Activated naive CD8-positive, alpha-beta T cell treated with anti-CD3 and anti-CD28 coated beads, Interleukin-2, amount 50 U/mL, for 24 hours (primary cell): ENCODE results near the gene MS4A5.

Experiments used
- ATAC-seq: fragments of 150-1000 bp; cut with Tn5 transposase; one replicate; pipeline ENCODE4 v1.10.0; 2021
- DNase-seq: peaks from one replicate; pipeline ENCODE4 v3.0.0; 2021
- H3K27ac Mint-ChIP-seq: one replicate; pipeline ENCODE4 v1.8.0; 2021; ENCODE audit warnings: mild to moderate bottlenecking, mixed read lengths
- H3K27me3 Mint-ChIP-seq: one replicate; pipeline ENCODE4 v1.8.0; 2021; ENCODE audit warnings: mixed read lengths
- H3K36me3 Mint-ChIP-seq: one replicate; pipeline ENCODE4 v1.8.0; 2021; ENCODE audit warnings: low read depth, mixed read lengths
- H3K4me1 Mint-ChIP-seq: one replicate; pipeline ENCODE4 v1.8.0; 2021; ENCODE audit warnings: mixed read lengths
- H3K4me3 Mint-ChIP-seq: one replicate; pipeline ENCODE4 v1.8.0; 2021; ENCODE audit warnings: mild to moderate bottlenecking, moderate library complexity, mixed read lengths
- H3K9me3 Mint-ChIP-seq: one replicate; pipeline ENCODE4 v1.8.0; 2021; ENCODE audit warnings: mixed read lengths

The MS4A5 gene

GRCh38 chr11:60429272-60429671 is at the start of gene MS4A5:
MS4A5 (plus strand) TSS chr11:60429572; CDS start chr11:60429675, 103 bp downstream.
- Mint-ChIP-seq H3K27me3 (no peaks in the 10 kb centered on the region), H3K9me3 (no peaks in the 10 kb centered on the region), H3K36me3 (no peaks in the 10 kb centered on the region), H3K4me3 (no peak within 1 kb of the TSS), H3K4me1 (no peaks in the 10 kb centered on the region), H3K27ac (no peak within 1 kb of the TSS)
- no peak for DNase-seq
- no peak for ATAC-seq

GRCh38 chr11:60389279-60389910 is 40.0 kb upstream of the MS4A5 start:
- Mint-ChIP-seq H3K36me3 (no peaks in the 10 kb centered on the region), H3K27ac (peak overlapping the region; percentile 32), H3K9me3 (no peaks in the 10 kb centered on the region), H3K27me3 (peaks cover 2% of the 10 kb centered on the region), H3K4me3 (no peak overlapping the region), H3K4me1 (peaks cover 10% of the 10 kb centered on the region)
- DNase-seq, result no peak
- ATAC-seq, result no peak

- ATAC-seq (no peak), DNase-seq (no peak)
- Mint-ChIP-seq H3K27me3 (peaks cover 2% of the 10 kb centered on the region), H3K4me3 (no peak overlapping the region), H3K4me1 (peaks cover 10% of the 10 kb centered on the region), H3K36me3 (no peaks in the 10 kb centered on the region), H3K9me3 (no peaks in the 10 kb centered on the region), H3K27ac (no peak overlapping the region)
These were observed 39.0 kb upstream of the MS4A5 start for GRCh38 chr11:60390419-60390818.

GRCh38 chr11:60392361-60392760 is 37.0 kb upstream of the MS4A5 start:
- H3K4me3 Mint-ChIP-seq, result no peak overlapping the region
- H3K27ac Mint-ChIP-seq, result no peak overlapping the region
- H3K36me3 Mint-ChIP-seq, result no peaks in the 10 kb centered on the region
- peaks cover 19% of the 10 kb centered on the region for H3K4me1 Mint-ChIP-seq
- H3K27me3 Mint-ChIP-seq, result no peaks in the 10 kb centered on the region
- DNase-seq (no peak), ATAC-seq (no peak)
- H3K9me3 Mint-ChIP-seq, result no peaks in the 10 kb centered on the region

GRCh38 chr11:60393016-60393415 is 36.4 kb upstream of the MS4A5 start:
- ATAC-seq, result no peak
- H3K27me3 Mint-ChIP-seq, result no peaks in the 10 kb centered on the region
- H3K36me3 Mint-ChIP-seq, result no peaks in the 10 kb centered on the region
- no peak overlapping the region for H3K4me3 Mint-ChIP-seq
- H3K9me3 Mint-ChIP-seq, result no peaks in the 10 kb centered on the region
- no peak overlapping the region for H3K27ac Mint-ChIP-seq
- H3K4me1 Mint-ChIP-seq, result peaks cover 20% of the 10 kb centered on the region
- no peak for DNase-seq

GRCh38 chr11:60394666-60395380 is 34.5 kb upstream of the MS4A5 start:
- DNase-seq (no peak), ATAC-seq (no peak)
- H3K4me3 Mint-ChIP-seq, result no peak overlapping the region
- H3K9me3 Mint-ChIP-seq, result no peaks in the 10 kb centered on the region
- H3K27me3 Mint-ChIP-seq, result no peaks in the 10 kb centered on the region
- no peaks in the 10 kb centered on the region for H3K36me3 Mint-ChIP-seq
- H3K27ac Mint-ChIP-seq, result no peak overlapping the region
- H3K4me1 Mint-ChIP-seq, result peaks cover 12% of the 10 kb centered on the region

- H3K36me3 Mint-ChIP-seq, result no peaks in the 10 kb centered on the region
- no peaks in the 10 kb centered on the region for H3K9me3 Mint-ChIP-seq
- H3K4me3 Mint-ChIP-seq, result no peak within 1 kb of the TSS
- H3K27ac Mint-ChIP-seq, result peak within 1 kb of the TSS; percentile 13
- DNase-seq (no peak), ATAC-seq (no peak)
- no peaks in the 10 kb centered on the region for H3K27me3 Mint-ChIP-seq
- H3K4me1 Mint-ChIP-seq, result peaks cover 10% of the 10 kb centered on the region
These were observed 33.0 kb upstream of the MS4A5 start, which contains the start of gene MS4A14 for GRCh38 chr11:60396382-60396781. MS4A14 (plus strand) TSS chr11:60396459; CDS start chr11:60396579, 120 bp downstream.

GRCh38 chr11:60396799-60397198 is 32.6 kb upstream of the MS4A5 start:
- no peaks in the 10 kb centered on the region for H3K36me3 Mint-ChIP-seq
- no peaks in the 10 kb centered on the region for H3K9me3 Mint-ChIP-seq
- H3K27me3 Mint-ChIP-seq, result no peaks in the 10 kb centered on the region
- H3K4me3 Mint-ChIP-seq, result no peak overlapping the region
- no peak overlapping the region for H3K27ac Mint-ChIP-seq
- no peak for DNase-seq
- H3K4me1 Mint-ChIP-seq, result peaks cover 10% of the 10 kb centered on the region
- no peak for ATAC-seq

- no peak overlapping the region for H3K4me3 Mint-ChIP-seq
- DNase-seq, result no peak
- H3K9me3 Mint-ChIP-seq, result peaks cover 6% of the 10 kb centered on the region
- H3K36me3 Mint-ChIP-seq, result no peaks in the 10 kb centered on the region
- H3K27me3 Mint-ChIP-seq, result peaks cover 15% of the 10 kb centered on the region
- no peaks in the 10 kb centered on the region for H3K4me1 Mint-ChIP-seq
- no peak for ATAC-seq
- no peak overlapping the region for H3K27ac Mint-ChIP-seq
These were observed 9.4 kb upstream of the MS4A5 start for GRCh38 chr11:60420015-60420414.

- Mint-ChIP-seq H3K4me1 (no peaks in the 10 kb centered on the region), H3K27ac (no peak overlapping the region), H3K27me3 (peaks cover 9% of the 10 kb centered on the region), H3K36me3 (no peaks in the 10 kb centered on the region), H3K9me3 (peaks cover 6% of the 10 kb centered on the region), H3K4me3 (no peak overlapping the region)
- DNase-seq (no peak), ATAC-seq (no peak)
These were observed 6.8 kb upstream of the MS4A5 start for GRCh38 chr11:60422609-60423008.

- DNase-seq (no peak), ATAC-seq (peak; percentile 24)
- no peaks in the 10 kb centered on the region for H3K4me1 Mint-ChIP-seq
- no peaks in the 10 kb centered on the region for H3K36me3 Mint-ChIP-seq
- no peak overlapping the region for H3K4me3 Mint-ChIP-seq
- no peaks in the 10 kb centered on the region for H3K9me3 Mint-ChIP-seq
- H3K27ac Mint-ChIP-seq, result no peak overlapping the region
- no peaks in the 10 kb centered on the region for H3K27me3 Mint-ChIP-seq
These were observed 855 bp upstream of the MS4A5 start for GRCh38 chr11:60428517-60428916.

GRCh38 chr11:60431251-60431650 is 1.9 kb downstream of the MS4A5 start:
- H3K27me3 Mint-ChIP-seq, result no peaks in the 10 kb centered on the region
- H3K36me3 Mint-ChIP-seq, result no peaks in the 10 kb centered on the region
- H3K4me1 Mint-ChIP-seq, result no peaks in the 10 kb centered on the region
- no peak for DNase-seq
- no peak for ATAC-seq
- no peaks in the 10 kb centered on the region for H3K9me3 Mint-ChIP-seq
- H3K4me3 Mint-ChIP-seq, result no peak overlapping the region
- no peak overlapping the region for H3K27ac Mint-ChIP-seq

- Mint-ChIP-seq H3K36me3 (no peaks in the 10 kb centered on the region), H3K4me1 (no peaks in the 10 kb centered on the region), H3K9me3 (no peaks in the 10 kb centered on the region), H3K4me3 (no peak overlapping the region), H3K27me3 (no peaks in the 10 kb centered on the region), H3K27ac (no peak overlapping the region)
- ATAC-seq, result no peak
- no peak for DNase-seq
These were observed 4.0 kb downstream of the MS4A5 start for GRCh38 chr11:60433401-60433800.

GRCh38 chr11:60447070-60447469 is 17.7 kb downstream of the MS4A5 start:
- ATAC-seq (no peak), DNase-seq (no peak)
- H3K4me1 Mint-ChIP-seq, result peaks cover 14% of the 10 kb centered on the region
- no peaks in the 10 kb centered on the region for H3K9me3 Mint-ChIP-seq
- no peaks in the 10 kb centered on the region for H3K27me3 Mint-ChIP-seq
- no peak overlapping the region for H3K4me3 Mint-ChIP-seq
- H3K36me3 Mint-ChIP-seq, result no peaks in the 10 kb centered on the region
- no peak overlapping the region for H3K27ac Mint-ChIP-seq

GRCh38 chr11:60447846-60448245 is 18.5 kb downstream of the MS4A5 start:
- H3K4me1 Mint-ChIP-seq, result peaks cover 12% of the 10 kb centered on the region
- H3K9me3 Mint-ChIP-seq, result no peaks in the 10 kb centered on the region
- no peak overlapping the region for H3K27ac Mint-ChIP-seq
- no peaks in the 10 kb centered on the region for H3K27me3 Mint-ChIP-seq
- ATAC-seq (no peak), DNase-seq (no peak)
- no peak overlapping the region for H3K4me3 Mint-ChIP-seq
- H3K36me3 Mint-ChIP-seq, result no peaks in the 10 kb centered on the region
